ENCODE data around the gene SLC35E3.
A peak's percentile ranks its signal among the peaks of the same experiment; 100 is the strongest.

The SLC35E3 gene

GRCh38 chr12:68745904-68746571, at the start of gene SLC35E3:
Gene SLC35E3 (plus strand): TSS chr12:68746176. CDS start chr12:68746378, 202 bp downstream.
- peak; percentile 67 for DNase-seq (ENCODE audit: low read depth, low spot score)

DNA sequence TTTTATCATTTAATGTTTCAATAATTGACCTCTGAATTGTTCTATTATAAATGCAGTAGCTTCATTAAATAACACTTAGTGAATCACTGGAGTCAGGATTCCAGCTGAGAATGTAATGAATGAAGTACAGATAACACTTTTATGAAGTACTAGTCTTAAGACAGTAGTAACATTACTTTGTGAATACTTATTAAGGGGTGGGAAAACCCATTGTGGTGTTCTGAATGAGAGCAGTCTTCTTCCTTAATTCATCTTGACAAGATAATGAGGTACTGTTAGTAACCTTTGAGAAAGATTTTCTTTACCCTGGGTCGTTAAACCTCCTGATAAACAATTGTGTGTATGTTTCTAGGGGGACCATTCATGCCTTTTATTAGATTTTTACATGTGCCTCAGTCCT, 46.5 kb upstream of the SLC35E3 start:
- DNase-seq (ENCODE audit: low read depth, low spot score) = no peak

GRCh38 chr12:68727776-68728175, 18.2 kb upstream of the SLC35E3 start:
- DNase-seq (ENCODE audit: low read depth, low spot score) = no peak

- no peak for DNase-seq (ENCODE audit: low read depth, low spot score)
These were observed 12.3 kb upstream of the SLC35E3 start for GRCh38 chr12:68733661-68734071.

- no peak for DNase-seq (ENCODE audit: low read depth, low spot score)
These were observed 6.1 kb upstream of the SLC35E3 start for GRCh38 chr12:68739891-68740290.

DNA sequence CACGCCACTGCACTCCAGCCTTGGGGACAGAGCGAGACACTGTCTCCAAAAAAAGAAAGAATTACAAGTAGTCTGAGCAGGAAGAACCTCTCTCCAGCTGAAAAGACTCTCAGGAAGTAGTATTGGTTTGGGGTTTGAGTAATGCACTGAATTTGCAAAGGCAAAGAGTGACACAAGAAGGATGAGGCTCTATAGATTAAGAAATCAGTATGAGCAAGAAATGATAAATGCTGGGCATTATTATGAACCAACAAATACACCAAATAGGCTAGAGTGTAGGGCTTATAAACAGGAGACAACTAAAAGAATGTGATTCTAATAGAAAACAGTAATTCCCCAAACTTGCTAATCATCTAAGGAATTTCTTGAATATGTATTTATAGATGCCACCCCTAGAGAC, 2.6 kb upstream of the SLC35E3 start:
- no peak for DNase-seq (ENCODE audit: low read depth, low spot score)

DNA sequence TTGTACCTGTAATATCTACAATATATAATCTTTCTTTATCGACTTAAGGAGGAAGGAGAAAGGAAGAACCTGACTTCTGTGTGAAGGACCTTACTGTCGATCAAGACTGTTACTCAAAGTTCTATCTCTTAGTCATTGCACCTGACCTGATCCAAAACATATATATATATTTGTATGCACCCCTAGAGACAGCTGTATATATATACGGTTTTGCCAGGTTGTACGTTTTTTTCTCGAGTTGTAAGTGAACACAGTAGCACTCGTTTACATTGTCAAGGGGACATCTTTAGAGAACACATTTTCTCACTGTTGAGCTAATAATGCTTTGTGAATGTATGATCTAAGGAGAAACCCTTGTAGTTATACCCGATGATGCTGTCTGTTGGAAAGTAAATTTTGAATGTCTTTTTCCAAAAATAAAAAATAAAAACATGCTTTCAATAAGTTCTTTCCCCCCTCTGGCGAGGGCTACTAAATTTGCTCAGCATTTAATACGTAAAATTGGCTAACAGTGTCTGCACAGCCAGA, 536 bp upstream of the SLC35E3 start:
- DNase-seq (ENCODE audit: low read depth, low spot score) = no peak

GRCh38 chr12:68746572-68747180, 700 bp downstream of the SLC35E3 start:
- DNase-seq (ENCODE audit: low read depth, low spot score) = peak; percentile 17

DNA sequence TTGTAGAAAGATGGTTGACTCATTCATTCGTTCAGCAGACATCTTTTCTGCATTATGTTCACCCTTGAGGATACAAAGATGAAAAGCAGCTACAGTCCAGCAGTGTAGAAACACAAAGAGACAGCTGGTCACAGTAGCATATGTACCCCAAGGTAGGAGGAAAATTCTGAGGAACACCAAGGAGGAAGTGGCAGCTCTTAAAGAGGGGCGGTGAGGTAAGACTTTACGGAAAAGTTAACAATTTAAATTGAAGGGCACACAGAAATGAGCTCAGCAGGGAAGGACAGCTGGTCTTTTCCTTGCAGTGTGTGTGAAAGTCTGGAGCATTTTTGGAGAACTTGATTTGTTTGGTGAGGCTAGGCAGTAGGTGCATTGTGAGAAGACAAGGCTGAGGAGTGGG, 3.5 kb downstream of the SLC35E3 start:
- DNase-seq (ENCODE audit: low read depth, low spot score) = no peak

GRCh38 chr12:68749861-68750260, 3.9 kb downstream of the SLC35E3 start:
- DNase-seq (ENCODE audit: low read depth, low spot score) = no peak

DNA sequence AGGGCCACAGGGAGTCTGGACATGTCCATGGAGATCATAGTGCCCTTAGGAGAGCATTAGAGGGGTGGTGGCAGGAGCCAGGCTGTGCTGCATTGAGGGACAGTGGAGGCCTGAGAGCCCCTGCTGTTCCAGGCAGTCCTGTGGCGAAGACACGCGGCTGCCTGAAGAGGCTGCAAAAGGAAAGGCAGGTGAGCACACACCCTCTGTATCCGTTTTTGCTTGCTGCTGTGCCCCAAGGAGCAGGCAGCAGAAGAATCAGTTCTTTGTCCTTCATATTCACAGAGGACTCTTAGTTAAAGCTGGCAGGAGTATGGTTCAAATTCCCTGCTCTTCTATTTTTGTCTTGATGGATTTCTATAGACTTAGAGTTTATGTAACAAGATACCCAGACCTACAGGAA, 4.5 kb downstream of the SLC35E3 start:
- DNase-seq (ENCODE audit: low read depth, low spot score) = no peak

GRCh38 chr12:68755536-68756243, 9.7 kb downstream of the SLC35E3 start:
- DNase-seq (ENCODE audit: low read depth, low spot score) = no peak

DNA sequence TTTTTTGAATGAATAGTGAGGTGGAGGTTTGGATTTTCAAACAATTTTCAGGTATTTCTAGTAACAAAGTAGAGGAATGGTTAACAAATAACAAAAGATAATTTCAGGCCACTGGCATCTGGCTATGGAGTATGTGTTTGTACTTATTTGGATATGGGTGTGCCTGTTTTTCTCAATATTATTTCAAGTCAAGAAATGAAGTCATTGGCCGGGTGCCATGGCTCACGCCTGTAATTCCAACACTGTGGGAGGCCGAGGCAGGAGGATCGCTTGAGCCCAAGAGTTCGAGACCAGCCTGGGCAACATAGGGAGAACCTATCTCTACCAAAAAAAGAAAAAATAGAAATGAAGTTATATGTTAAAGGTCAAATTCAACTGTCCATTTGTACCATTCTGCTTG, 13.9 kb downstream of the SLC35E3 start:
- DNase-seq (ENCODE audit: low read depth, low spot score) = no peak

DNA sequence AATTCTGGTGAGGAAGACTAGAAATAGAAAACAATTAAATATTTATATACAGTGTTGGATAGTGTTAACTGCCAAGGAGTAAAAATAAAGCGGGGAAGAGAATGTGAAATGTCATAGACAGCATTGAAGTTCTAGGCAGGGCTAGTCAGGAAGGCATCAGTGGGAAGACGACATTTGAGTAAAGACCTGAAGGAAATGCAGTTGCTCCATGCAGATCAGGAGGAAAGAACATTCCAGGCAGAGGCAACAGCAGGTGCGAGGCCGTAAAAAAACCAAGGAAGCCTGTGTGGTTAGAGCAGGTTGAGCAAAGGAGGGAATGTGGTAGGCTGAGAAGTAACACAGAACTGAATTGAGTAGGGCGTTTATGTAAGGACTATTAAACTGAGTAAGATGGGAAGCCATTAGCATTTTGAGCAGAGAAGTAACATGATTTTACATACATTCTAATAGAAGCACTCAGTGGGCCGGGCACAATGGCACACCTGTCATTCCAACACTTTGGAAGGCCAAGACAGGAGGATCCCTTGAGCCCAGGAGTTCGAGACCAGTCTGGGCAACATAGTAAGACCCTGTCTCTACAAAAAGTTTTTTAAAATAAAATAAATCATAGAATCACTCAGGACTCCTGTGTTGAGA, 14.9 kb downstream of the SLC35E3 start:
- DNase-seq (ENCODE audit: low read depth, low spot score) = no peak

GRCh38 chr12:68761442-68761812, 15.5 kb downstream of the SLC35E3 start:
- no peak for DNase-seq (ENCODE audit: low read depth, low spot score)

- DNase-seq (ENCODE audit: low read depth, low spot score) = no peak
These were observed 16.1 kb downstream of the SLC35E3 start for GRCh38 chr12:68761901-68762630.

- DNase-seq (ENCODE audit: low read depth, low spot score) = no peak
These were observed 16.7 kb downstream of the SLC35E3 start for GRCh38 chr12:68762691-68763090.

DNA sequence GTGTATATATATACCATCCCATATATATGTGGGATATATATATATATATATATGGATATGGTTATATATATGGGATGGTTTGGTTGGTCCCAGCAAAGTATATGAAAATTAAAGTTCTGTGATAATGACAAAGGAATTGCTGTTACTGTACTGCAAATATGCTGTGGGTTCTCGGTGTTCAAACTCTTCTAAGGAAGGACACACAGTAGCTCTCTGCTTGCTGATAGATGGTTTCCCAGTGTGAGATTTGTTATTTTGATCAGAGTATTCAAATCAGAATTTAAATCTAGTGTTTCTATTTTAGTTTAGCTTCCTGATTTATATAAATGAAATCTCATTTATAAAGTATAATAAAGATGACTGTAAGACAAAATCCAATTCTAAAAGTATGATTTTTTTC, 19.7 kb downstream of the SLC35E3 start:
- no peak for DNase-seq (ENCODE audit: low read depth, low spot score)

- no peak for DNase-seq (ENCODE audit: low read depth, low spot score)
These were observed 20.7 kb downstream of the SLC35E3 start for GRCh38 chr12:68766646-68767045.

GRCh38 chr12:68767191-68767590, 21.2 kb downstream of the SLC35E3 start:
- no peak for DNase-seq (ENCODE audit: low read depth, low spot score)

DNA sequence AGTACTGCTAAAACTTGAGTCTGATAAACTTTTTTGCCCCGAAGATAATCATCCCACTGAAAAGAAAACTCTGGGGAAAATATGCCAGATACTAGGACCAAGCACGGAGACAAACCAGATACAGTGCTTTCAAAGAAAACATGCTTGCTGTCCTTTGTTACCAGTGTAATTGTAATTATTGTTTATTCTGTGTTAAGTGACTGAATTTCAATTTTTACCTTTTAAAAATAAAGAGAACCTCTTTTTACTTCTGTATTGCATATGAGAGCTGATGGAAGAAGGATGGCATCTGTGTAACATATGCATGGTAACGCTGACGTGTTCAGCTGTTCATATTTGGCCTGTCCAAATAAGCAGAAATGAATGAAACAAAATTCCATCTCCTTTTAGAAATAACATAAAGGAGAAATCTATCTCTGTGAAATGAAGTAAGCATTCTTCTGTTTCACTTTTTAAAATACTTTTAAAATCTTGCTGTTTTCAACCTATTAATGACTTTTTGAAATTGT, 22.5 kb downstream of the SLC35E3 start:
- DNase-seq (ENCODE audit: low read depth, low spot score) = no peak
